ENCODE measurements around the gene PHC2.

DNA sequence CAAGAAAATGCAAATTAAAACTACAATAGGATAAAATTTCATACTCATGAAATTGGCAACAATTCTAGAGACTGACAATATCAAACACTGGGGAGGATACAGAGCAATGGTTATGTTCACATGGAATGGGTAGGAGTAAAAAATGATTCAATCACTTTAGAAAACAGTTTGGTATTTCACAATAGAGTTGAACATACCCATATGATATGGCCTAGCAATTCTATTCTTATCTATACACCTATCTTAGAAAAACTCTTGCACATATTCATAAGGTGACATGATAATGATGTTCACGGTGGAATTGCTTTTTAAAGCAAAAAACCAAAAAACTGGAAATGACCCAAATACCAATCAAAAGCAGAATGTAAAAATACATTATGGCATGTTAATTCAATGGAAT, 28.7 kb downstream of the PHC2 start:
- TF ChIP-seq, protein P1, sequence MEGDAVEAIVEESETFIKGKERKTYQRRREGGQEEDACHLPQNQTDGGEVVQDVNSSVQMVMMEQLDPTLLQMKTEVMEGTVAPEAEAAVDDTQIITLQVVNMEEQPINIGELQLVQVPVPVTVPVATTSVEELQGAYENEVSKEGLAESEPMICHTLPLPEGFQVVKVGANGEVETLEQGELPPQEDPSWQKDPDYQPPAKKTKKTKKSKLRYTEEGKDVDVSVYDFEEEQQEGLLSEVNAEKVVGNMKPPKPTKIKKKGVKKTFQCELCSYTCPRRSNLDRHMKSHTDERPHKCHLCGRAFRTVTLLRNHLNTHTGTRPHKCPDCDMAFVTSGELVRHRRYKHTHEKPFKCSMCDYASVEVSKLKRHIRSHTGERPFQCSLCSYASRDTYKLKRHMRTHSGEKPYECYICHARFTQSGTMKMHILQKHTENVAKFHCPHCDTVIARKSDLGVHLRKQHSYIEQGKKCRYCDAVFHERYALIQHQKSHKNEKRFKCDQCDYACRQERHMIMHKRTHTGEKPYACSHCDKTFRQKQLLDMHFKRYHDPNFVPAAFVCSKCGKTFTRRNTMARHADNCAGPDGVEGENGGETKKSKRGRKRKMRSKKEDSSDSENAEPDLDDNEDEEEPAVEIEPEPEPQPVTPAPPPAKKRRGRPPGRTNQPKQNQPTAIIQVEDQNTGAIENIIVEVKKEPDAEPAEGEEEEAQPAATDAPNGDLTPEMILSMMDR (IDR thresholded peaks at IDR 0.05 in 2 of 3, conservative IDR thresholded peaks at IDR 0.05 in 1 of 3; ENCODE audit: insufficient read depth in 2 of 3, low read depth in 1 of 3, low read length in 3 of 3), result no peak
- TF ChIP-seq, protein P2, sequence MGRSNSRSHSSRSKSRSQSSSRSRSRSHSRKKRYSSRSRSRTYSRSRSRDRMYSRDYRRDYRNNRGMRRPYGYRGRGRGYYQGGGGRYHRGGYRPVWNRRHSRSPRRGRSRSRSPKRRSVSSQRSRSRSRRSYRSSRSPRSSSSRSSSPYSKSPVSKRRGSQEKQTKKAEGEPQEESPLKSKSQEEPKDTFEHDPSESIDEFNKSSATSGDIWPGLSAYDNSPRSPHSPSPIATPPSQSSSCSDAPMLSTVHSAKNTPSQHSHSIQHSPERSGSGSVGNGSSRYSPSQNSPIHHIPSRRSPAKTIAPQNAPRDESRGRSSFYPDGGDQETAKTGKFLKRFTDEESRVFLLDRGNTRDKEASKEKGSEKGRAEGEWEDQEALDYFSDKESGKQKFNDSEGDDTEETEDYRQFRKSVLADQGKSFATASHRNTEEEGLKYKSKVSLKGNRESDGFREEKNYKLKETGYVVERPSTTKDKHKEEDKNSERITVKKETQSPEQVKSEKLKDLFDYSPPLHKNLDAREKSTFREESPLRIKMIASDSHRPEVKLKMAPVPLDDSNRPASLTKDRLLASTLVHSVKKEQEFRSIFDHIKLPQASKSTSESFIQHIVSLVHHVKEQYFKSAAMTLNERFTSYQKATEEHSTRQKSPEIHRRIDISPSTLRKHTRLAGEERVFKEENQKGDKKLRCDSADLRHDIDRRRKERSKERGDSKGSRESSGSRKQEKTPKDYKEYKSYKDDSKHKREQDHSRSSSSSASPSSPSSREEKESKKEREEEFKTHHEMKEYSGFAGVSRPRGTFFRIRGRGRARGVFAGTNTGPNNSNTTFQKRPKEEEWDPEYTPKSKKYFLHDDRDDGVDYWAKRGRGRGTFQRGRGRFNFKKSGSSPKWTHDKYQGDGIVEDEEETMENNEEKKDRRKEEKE (IDR thresholded peaks at IDR 0.05; ENCODE audit: borderline replicate concordance in 1 of 2, control insufficient read depth in 1 of 2, low read depth in 2 of 2, low read length in 1 of 2), result no peak
- TF ChIP-seq MTA3 (IDR thresholded peaks at IDR 0.05; ENCODE audit: borderline replicate concordance), result no peak
- TF ChIP-seq, protein P3, sequence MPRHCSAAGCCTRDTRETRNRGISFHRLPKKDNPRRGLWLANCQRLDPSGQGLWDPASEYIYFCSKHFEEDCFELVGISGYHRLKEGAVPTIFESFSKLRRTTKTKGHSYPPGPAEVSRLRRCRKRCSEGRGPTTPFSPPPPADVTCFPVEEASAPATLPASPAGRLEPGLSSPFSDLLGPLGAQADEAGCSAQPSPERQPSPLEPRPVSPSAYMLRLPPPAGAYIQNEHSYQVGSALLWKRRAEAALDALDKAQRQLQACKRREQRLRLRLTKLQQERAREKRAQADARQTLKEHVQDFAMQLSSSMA (CRISPR knock-in tag; IDR thresholded peaks at IDR 0.05), result no peak
- no peak for TF ChIP-seq ZNF655 (CRISPR knock-in tag; IDR thresholded peaks at IDR 0.05)
- no peak for TF ChIP-seq HDAC2 (IDR thresholded peaks at IDR 0.05)
- no peak for TF ChIP-seq ZNF143 (CRISPR knock-in tag; IDR thresholded peaks at IDR 0.05)

All from K562 (cell line).